GM18907 (cell line): ENCODE data around the gene FGF14.

Source experiments
- ATAC-seq: cut with Tn5 transposase; IDR thresholded peaks from one replicate; pipeline ENCODE4 v1.9.1; 2021; ENCODE audit warnings: mild to moderate bottlenecking, moderate library complexity; ENCODE audit not compliant: unreplicated experiment

The FGF14 gene

DNA sequence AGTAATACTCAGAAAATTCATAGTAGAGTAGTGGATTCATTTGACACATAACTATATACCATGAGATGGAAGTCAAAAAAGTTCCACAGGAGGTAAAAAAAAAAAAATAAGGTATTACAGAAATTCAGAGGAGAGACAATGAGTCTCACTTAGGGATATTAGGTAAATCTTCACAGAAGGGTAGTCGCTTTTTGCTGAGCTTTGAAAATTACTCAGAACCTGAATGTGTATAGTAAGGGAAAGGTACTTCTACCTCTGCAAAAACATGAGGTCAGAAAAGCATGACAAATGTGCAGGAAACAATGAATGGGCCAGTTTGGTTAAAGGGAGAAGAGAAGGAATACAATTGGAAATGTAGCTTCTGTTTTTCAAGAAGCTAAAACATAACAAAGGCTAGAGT is 698.8 kb downstream of the FGF14 start:
- no peak for ATAC-seq

DNA sequence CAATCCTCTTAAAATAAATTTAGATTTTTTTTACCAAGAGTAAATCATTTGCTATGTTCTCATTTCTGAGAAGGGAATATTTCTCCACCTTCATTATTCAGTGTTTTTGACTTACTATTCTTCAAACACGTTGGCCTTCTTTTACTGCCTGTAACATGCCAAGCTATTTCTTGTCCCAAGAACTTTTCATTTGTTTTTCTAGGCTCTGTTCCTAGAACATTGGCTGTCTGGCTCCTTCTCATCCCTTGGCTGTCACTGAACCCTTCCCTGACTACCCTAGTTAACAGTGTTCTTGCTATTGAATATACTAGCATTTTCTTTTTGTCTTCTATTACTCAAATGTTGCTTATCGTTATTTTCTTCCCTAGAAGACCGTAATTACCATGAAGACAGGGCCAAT is 701.2 kb downstream of the FGF14 start:
- no peak for ATAC-seq

- no peak for ATAC-seq
Observed at GRCh38 chr13:101698400-101698799, 703.4 kb downstream of the FGF14 start.

- no peak for ATAC-seq
Observed at GRCh38 chr13:101697745-101698144, 704.1 kb downstream of the FGF14 start.

GRCh38 chr13:101695870-101696516 is 705.9 kb downstream of the FGF14 start:
- ATAC-seq, result no peak

GRCh38 chr13:101691341-101691860 is 710.4 kb downstream of the FGF14 start:
- no peak for ATAC-seq

DNA sequence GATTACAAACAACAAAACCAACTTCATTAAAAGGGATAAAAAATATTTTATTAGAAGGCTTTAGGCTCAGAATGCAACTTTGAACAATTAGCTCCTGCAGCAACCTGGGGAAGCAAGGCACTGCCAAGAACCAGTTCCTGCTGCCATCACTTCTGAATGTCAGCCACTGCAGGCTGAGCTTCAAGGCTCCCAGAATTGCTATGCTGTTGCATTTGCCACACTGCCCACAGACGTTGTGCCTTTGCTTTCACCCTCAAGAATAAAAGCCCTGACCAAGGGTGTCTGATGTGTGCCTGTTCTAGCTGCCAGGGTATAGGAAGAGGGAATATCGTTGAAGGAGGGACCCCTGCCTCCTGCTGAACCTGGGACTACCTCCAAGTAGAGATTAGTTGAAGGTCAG is 711.0 kb downstream of the FGF14 start:
- no peak for ATAC-seq

DNA sequence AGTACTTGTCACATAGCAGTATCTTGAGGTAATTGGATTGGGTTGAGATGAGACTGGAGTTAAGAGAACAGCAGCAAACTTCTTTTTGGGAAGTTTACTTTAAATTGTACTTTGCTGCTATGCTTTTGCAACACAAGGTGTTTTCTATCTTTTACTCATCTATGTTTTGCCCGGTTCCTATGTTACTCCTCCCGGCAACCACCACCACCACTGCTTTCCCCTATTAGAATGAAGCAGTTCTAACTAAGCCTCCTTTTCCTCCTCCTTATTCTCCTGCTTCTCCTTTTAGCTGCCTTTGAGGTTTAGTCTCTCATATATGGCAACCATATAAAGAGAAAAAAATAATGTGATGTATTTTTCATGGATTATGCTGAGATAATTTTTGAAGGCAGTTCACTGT is 715.8 kb downstream of the FGF14 start:
- ATAC-seq, result no peak

DNA sequence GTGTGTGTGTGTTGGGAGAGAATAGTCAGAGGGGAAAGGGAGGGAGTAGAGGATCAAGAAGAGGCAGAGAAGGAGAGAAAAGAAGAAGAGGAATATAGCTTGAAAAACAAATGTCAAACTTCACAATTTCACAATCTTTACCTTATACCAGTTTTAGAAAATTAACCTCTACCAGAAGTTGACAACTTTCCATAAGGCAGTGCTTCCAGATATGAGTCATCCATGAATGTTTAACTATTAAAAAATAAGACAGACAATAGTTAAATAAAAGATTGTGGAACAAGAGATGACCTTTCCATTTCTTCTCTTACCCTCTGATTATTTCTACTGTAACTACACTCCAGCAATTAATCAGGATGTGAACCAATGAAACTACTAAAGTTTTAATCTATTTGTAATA is 720.0 kb downstream of the FGF14 start:
- ATAC-seq, result no peak

- ATAC-seq, result no peak
Observed at GRCh38 chr13:101673360-101674105, 728.3 kb downstream of the FGF14 start.

GRCh38 chr13:101661839-101662238 is 740.0 kb downstream of the FGF14 start:
- no peak for ATAC-seq
